SK-N-SH (cell line): ENCODE data around the gene PRKCH. TPM values are rescaled to one million over a fixed set of nuclear protein-coding genes. Genes with fewer than 3 reads are reported as not detected.

ENCODE experiments used
- CTCF ChIA-PET: fragments of 300-600, 350-600 bp; formaldehyde crosslinking; extraction: SDS; loops from one replicate; lab custom pipeline; 2021; lab: Yijun Ruan, JAX
- POLR2A ChIA-PET: fragments of 350-600 bp; sonication (Branson Sonifier 250); formaldehyde crosslinking; extraction: SDS; loops from one replicate; lab custom pipeline; 2020; ENCODE audit warnings: antibody characterized with exemption, inconsistent platforms; lab: Yijun Ruan, JAX
- DNase-seq: peaks from one replicate; pipeline ENCODE4 v3.0.0; 2012
- H2AFZ ChIP-seq: fragments of 200-600 bp; sonication (generic); 2 replicates; pipeline ENCODE4 v1.8.1; 2016; ENCODE audit warnings: antibody characterized with exemption, mild to moderate bottlenecking, low read depth
- H3F3A ChIP-seq: fragments of 200-600 bp; sonication (generic); replicated peaks from 2 replicates; pipeline ENCODE3; 2016; ENCODE audit warnings: antibody characterized with exemption, mild to moderate bottlenecking; ENCODE audit not compliant: insufficient read depth
- H3K27ac ChIP-seq, 2 experiments: fragments of 200-500 bp in 1 of 2; fragments of 200-600 bp in 1 of 2; sonication (Bioruptor generic) in 1 of 2; sonication (generic), shearing (Covaris generic) in 1 of 2; 2 replicates each; pipeline versions ENCODE4 v1.5.1 to v1.6.1; 2014 to 2016; ENCODE audit warnings: low read depth in 2 of 2, inconsistent platforms in 1 of 2, low read length in 1 of 2, mild to moderate bottlenecking in 1 of 2, mixed read lengths in 1 of 2
- H3K27me3 ChIP-seq: fragments of 200-600 bp; sonication (generic), shearing (Covaris generic); 2 replicates; pipeline ENCODE4 v1.6.1; 2016; ENCODE audit warnings: mixed run types; ENCODE audit not compliant: insufficient read depth
- H3K36me3 ChIP-seq, 2 experiments: fragments of 200-500 bp in 1 of 2; fragments of 200-600 bp in 1 of 2; sonication (Bioruptor generic) in 1 of 2; sonication (generic) in 1 of 2; replicated peaks in 1 of 2; 2 replicates each; pipeline versions ENCODE3 to v1.5.1; 2014 to 2016; ENCODE audit warnings: low read length in 1 of 2, mild to moderate bottlenecking in 1 of 2; ENCODE audit not compliant: insufficient read depth in 2 of 2, control insufficient read depth in 1 of 2
- H3K4me1 ChIP-seq, 2 experiments: fragments of 200-500 bp in 1 of 2; fragments of 200-600 bp in 1 of 2; sonication (Bioruptor generic) in 1 of 2; sonication (generic), shearing (Covaris generic) in 1 of 2; 2 replicates each; pipeline versions ENCODE4 v1.5.1 to v1.6.1; 2014 to 2016; ENCODE audit warnings: low read depth in 1 of 2, low read length in 1 of 2, mixed run types in 1 of 2; ENCODE audit not compliant: insufficient read depth in 2 of 2, control insufficient read depth in 1 of 2
- H3K4me2 ChIP-seq: fragments of 200-600 bp; sonication (generic), shearing (Covaris generic); 2 replicates; pipeline ENCODE4 v1.6.1; 2017; ENCODE audit warnings: mixed run types
- H3K4me3 ChIP-seq, 2 experiments: fragments of 200-500 bp in 1 of 2; fragments of 200-600 bp in 1 of 2; sonication (Bioruptor generic) in 1 of 2; sonication (generic), shearing (Covaris generic) in 1 of 2; 2 replicates each; pipeline versions ENCODE4 v1.5.1 to v1.8.1; 2014 to 2016; ENCODE audit warnings: low read depth in 2 of 2, inconsistent platforms in 1 of 2, low read length in 1 of 2, mild to moderate bottlenecking in 1 of 2, mixed read lengths in 1 of 2, moderate library complexity in 1 of 2
- H3K79me2 ChIP-seq: fragments of 200-600 bp; sonication (generic); 2 replicates; pipeline ENCODE4 v1.8.1; 2017; ENCODE audit warnings: mild to moderate bottlenecking; ENCODE audit not compliant: insufficient read depth
- H3K9ac ChIP-seq: fragments of 200-600 bp; sonication (generic); 2 replicates; pipeline ENCODE4 v1.6.1; 2017; ENCODE audit warnings: mixed run types
- H3K9me2 ChIP-seq: fragments of 200-600 bp; sonication (generic); 2 replicates; pipeline ENCODE4 v1.6.1; 2017; ENCODE audit warnings: mixed run types
- H3K9me3 ChIP-seq: fragments of 200-600 bp; sonication (generic); 2 replicates; pipeline ENCODE4 v1.6.1; 2017; ENCODE audit warnings: mixed run types, mild to moderate bottlenecking, moderate library complexity
- H4K20me1 ChIP-seq: fragments of 200-600 bp; sonication (generic); 2 replicates; pipeline ENCODE4 v1.6.1; 2017; ENCODE audit warnings: mild to moderate bottlenecking, mixed run types; ENCODE audit not compliant: insufficient read depth
- CHD2 ChIP-seq: fragments of 150-350 bp; IDR thresholded peaks from 2 replicates; pipeline ENCODE4 v1.6.1; 2018; ENCODE audit warnings: low read length; ENCODE audit not compliant: partially characterized antibody
- EZH2phosphoT487 ChIP-seq: fragments of 200-600 bp; sonication (generic); IDR thresholded peaks from 2 replicates; pipeline ENCODE4 v1.6.1; 2017; ENCODE audit warnings: low read depth, mixed run types, mild to moderate bottlenecking, antibody characterized with exemption, moderate library complexity, borderline replicate concordance
- FOXM1 ChIP-seq: IDR thresholded peaks from 2 replicates; pipeline ENCODE4 v1.4.0; 2012; ENCODE audit warnings: low read depth, mild to moderate bottlenecking
- GABPA ChIP-seq: IDR thresholded peaks from 2 replicates; pipeline ENCODE4 v1.4.0; 2012; ENCODE audit warnings: low read depth, mild to moderate bottlenecking
- GATA2 ChIP-seq: sonication (generic); formaldehyde crosslinking; IDR thresholded peaks from 2 replicates; pipeline ENCODE4 v1.5.0; 2020; ENCODE audit warnings: mild to moderate bottlenecking, missing genetic modification reagents
- JUND ChIP-seq: IDR thresholded peaks from 2 replicates; pipeline ENCODE4 v1.4.0; 2012
- MAX ChIP-seq: IDR thresholded peaks from 2 replicates; pipeline ENCODE4 v1.4.0; 2012; ENCODE audit warnings: low read depth
- MXI1 ChIP-seq: IDR thresholded peaks from 2 replicates; pipeline ENCODE4 v1.6.1; 2012; ENCODE audit warnings: mild to moderate bottlenecking, low read depth, low read length, improper control_type of control experiment
- NFIC ChIP-seq: IDR thresholded peaks from 2 replicates; pipeline ENCODE4 v1.4.0; 2012; ENCODE audit warnings: borderline replicate concordance
- POLR2AphosphoS5 ChIP-seq: IDR thresholded peaks from 2 replicates; pipeline ENCODE4 v1.6.1; 2012; ENCODE audit warnings: low read depth, low read length
- RCOR1 ChIP-seq: fragments of 150-350 bp; IDR thresholded peaks from 2 replicates; pipeline ENCODE4 v1.6.1; 2017; ENCODE audit warnings: antibody characterized with exemption, low read length
- RFX5 ChIP-seq: IDR thresholded peaks from 2 replicates; pipeline ENCODE4 v1.6.1; 2012; ENCODE audit warnings: mild to moderate bottlenecking, improper control_type of control experiment, low read length
- RXRA ChIP-seq: IDR thresholded peaks from 2 replicates; pipeline ENCODE4 v1.4.0; 2012; ENCODE audit warnings: low read depth, mild to moderate bottlenecking, borderline replicate concordance
- SIN3A ChIP-seq: IDR thresholded peaks from 2 replicates; pipeline ENCODE4 v1.6.1; 2012; ENCODE audit warnings: low read depth, mild to moderate bottlenecking, low read length, moderate library complexity, borderline replicate concordance
- TAF1 ChIP-seq: IDR thresholded peaks from 2 replicates; pipeline ENCODE4 v1.6.1; 2012; ENCODE audit warnings: low read depth, mild to moderate bottlenecking, low read length, moderate library complexity, borderline replicate concordance
- YY1 ChIP-seq: IDR thresholded peaks from 2 replicates; pipeline ENCODE4 v1.4.0; 2012; ENCODE audit warnings: low read depth, mild to moderate bottlenecking
- WGBS: methylation state at CpG from one replicate; pipeline ENCODE4 v1.1.6; 2017; ENCODE audit warnings: low lambda C conversion rate; 5-methylcytosine and 5-hydroxymethylcytosine counted together
- polyA plus RNA-seq, 3 experiments: library from polyadenylated mRNA; depleted of rRNA; stranded (reverse); fragments of >200 nt; gene quantifications; 2 replicates each; pipeline ENCODE4 v1.2.3, GENCODE V29; 2012
- TF ChIP-seq, protein P1 (sequence below): IDR thresholded peaks from 2 replicates; pipeline ENCODE4 v1.4.0; 2012; ENCODE audit warnings: low read depth, borderline replicate concordance
- TF ChIP-seq, protein P2 (sequence below): IDR thresholded peaks from 2 replicates; pipeline ENCODE4 v1.6.1; 2012; ENCODE audit warnings: mild to moderate bottlenecking, low read depth, low read length, moderate library complexity

Gene PRKCH
- polyA plus RNA-seq, 1 of the 3 experiments (the other 2 are of a cell fraction) = 4.2 TPM

- H3K9me2 ChIP-seq = no peaks in the 10 kb centered on the region
- H3K4me2 ChIP-seq = no peak overlapping the region
- H2AFZ ChIP-seq = no peak overlapping the region
- peak overlapping the region in 1 of 2 experiments; percentile 87; a peak in 2 of 4 replicates for H3K27ac ChIP-seq
- DNase-seq = no peak
- no peaks in the 10 kb centered on the region for H3F3A ChIP-seq
- CTCF ChIA-PET = no interaction called here
- no peaks in the 10 kb centered on the region for H4K20me1 ChIP-seq
- no peak overlapping the region for H3K4me3 ChIP-seq
- no peak overlapping the region for H3K9ac ChIP-seq
- H3K36me3 ChIP-seq = no peaks in the 10 kb centered on the region
- 92% methylated on average over 1 of the region's 1 CpG for WGBS
- POLR2A ChIA-PET = no interaction called here
- no peaks in the 10 kb centered on the region for H3K79me2 ChIP-seq
- no peaks in the 10 kb centered on the region for H3K27me3 ChIP-seq
- TF ChIP-seq GABPA = no peak
- TF ChIP-seq SIN3A = no peak
- TF ChIP-seq CHD2 = no peak
- TF ChIP-seq MAX = no peak
- TF ChIP-seq RXRA = no peak
- no peak for TF ChIP-seq NFIC
- TF ChIP-seq, protein P1, sequence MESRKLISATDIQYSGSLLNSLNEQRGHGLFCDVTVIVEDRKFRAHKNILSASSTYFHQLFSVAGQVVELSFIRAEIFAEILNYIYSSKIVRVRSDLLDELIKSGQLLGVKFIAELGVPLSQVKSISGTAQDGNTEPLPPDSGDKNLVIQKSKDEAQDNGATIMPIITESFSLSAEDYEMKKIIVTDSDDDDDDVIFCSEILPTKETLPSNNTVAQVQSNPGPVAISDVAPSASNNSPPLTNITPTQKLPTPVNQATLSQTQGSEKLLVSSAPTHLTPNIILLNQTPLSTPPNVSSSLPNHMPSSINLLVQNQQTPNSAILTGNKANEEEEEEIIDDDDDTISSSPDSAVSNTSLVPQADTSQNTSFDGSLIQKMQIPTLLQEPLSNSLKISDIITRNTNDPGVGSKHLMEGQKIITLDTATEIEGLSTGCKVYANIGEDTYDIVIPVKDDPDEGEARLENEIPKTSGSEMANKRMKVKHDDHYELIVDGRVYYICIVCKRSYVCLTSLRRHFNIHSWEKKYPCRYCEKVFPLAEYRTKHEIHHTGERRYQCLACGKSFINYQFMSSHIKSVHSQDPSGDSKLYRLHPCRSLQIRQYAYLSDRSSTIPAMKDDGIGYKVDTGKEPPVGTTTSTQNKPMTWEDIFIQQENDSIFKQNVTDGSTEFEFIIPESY = no peak
- TF ChIP-seq RCOR1 = no peak
- TF ChIP-seq GATA2 (CRISPR knock-in tag) = no peak
- TF ChIP-seq MXI1 = no peak
- no peak for TF ChIP-seq JUND
- no peak for TF ChIP-seq POLR2AphosphoS5
- no peak for TF ChIP-seq TAF1
- TF ChIP-seq RFX5 = no peak
- TF ChIP-seq FOXM1 = no peak
- TF ChIP-seq, protein P2, sequence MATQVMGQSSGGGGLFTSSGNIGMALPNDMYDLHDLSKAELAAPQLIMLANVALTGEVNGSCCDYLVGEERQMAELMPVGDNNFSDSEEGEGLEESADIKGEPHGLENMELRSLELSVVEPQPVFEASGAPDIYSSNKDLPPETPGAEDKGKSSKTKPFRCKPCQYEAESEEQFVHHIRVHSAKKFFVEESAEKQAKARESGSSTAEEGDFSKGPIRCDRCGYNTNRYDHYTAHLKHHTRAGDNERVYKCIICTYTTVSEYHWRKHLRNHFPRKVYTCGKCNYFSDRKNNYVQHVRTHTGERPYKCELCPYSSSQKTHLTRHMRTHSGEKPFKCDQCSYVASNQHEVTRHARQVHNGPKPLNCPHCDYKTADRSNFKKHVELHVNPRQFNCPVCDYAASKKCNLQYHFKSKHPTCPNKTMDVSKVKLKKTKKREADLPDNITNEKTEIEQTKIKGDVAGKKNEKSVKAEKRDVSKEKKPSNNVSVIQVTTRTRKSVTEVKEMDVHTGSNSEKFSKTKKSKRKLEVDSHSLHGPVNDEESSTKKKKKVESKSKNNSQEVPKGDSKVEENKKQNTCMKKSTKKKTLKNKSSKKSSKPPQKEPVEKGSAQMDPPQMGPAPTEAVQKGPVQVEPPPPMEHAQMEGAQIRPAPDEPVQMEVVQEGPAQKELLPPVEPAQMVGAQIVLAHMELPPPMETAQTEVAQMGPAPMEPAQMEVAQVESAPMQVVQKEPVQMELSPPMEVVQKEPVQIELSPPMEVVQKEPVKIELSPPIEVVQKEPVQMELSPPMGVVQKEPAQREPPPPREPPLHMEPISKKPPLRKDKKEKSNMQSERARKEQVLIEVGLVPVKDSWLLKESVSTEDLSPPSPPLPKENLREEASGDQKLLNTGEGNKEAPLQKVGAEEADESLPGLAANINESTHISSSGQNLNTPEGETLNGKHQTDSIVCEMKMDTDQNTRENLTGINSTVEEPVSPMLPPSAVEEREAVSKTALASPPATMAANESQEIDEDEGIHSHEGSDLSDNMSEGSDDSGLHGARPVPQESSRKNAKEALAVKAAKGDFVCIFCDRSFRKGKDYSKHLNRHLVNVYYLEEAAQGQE = no peak
- TF ChIP-seq EZH2phosphoT487 = no peak
- no peak for TF ChIP-seq YY1
- H3K9me3 ChIP-seq = no peaks in the 10 kb centered on the region
- H3K4me1 ChIP-seq = peaks cover 0 to 60% of the 10 kb centered on the region in 2 experiments; a peak in 2 of 4 replicates
These were observed 193.5 kb downstream of the PRKCH start for GRCh38 chr14:61514927-61515326.
